Measurements from ENCODE around the gene IL31RA.

Gene IL31RA

GRCh38 chr5:55897905-55898304, 46.7 kb downstream of the IL31RA start:
- no peaks in the 10 kb centered on the region for H4K20me1 ChIP-seq (ENCODE audit: insufficient read depth, low read length)
- H3K9ac ChIP-seq (ENCODE audit: low read length) = no peak overlapping the region
- no peaks in the 10 kb centered on the region for H3K9me3 ChIP-seq (replicated peaks; ENCODE audit: insufficient read depth, low read length)
- no peaks in the 10 kb centered on the region for H3K27me3 ChIP-seq (replicated peaks; ENCODE audit: insufficient read depth, low read length)
- H3F3A ChIP-seq (ENCODE audit: insufficient read depth, low read length) = no peaks in the 10 kb centered on the region
- no peak for DNase-seq
- H3K79me2 ChIP-seq (ENCODE audit: low read length) = no peaks in the 10 kb centered on the region
- no peak overlapping the region for H3K4me2 ChIP-seq (ENCODE audit: low read depth, low read length)
- H2AFZ ChIP-seq (ENCODE audit: low read length) = no peak overlapping the region
- no peak overlapping the region for H3K4me3 ChIP-seq (ENCODE audit: low read length)
- no peak overlapping the region for H3K27ac ChIP-seq (ENCODE audit: low read length)
- no peak for TF ChIP-seq CTCF (IDR thresholded peaks at IDR 0.05; ENCODE audit: low read length)
- TF ChIP-seq EZH2 (optimal IDR thresholded peaks at IDR 0.05; ENCODE audit: low read depth, low read length) = no peak
- no peak for TF ChIP-seq EZH2phosphoT487 (IDR thresholded peaks at IDR 0.05; ENCODE audit: low read length)
- H3K9me2 ChIP-seq (replicated peaks; ENCODE audit: insufficient read depth, low read length) = no peaks in the 10 kb centered on the region
- H3K36me3 ChIP-seq (replicated peaks; ENCODE audit: insufficient read depth, low read length) = no peaks in the 10 kb centered on the region
- H3K4me1 ChIP-seq (ENCODE audit: low read length) = peaks cover 7% of the 10 kb centered on the region

- no peak overlapping the region for H2AFZ ChIP-seq (ENCODE audit: low read length)
- TF ChIP-seq EZH2phosphoT487 (IDR thresholded peaks at IDR 0.05; ENCODE audit: low read length) = no peak
- no peak for TF ChIP-seq CTCF (IDR thresholded peaks at IDR 0.05; ENCODE audit: low read length)
Measured at GRCh38 chr5:55899344-55899743, 48.2 kb downstream of the IL31RA start.

DNA sequence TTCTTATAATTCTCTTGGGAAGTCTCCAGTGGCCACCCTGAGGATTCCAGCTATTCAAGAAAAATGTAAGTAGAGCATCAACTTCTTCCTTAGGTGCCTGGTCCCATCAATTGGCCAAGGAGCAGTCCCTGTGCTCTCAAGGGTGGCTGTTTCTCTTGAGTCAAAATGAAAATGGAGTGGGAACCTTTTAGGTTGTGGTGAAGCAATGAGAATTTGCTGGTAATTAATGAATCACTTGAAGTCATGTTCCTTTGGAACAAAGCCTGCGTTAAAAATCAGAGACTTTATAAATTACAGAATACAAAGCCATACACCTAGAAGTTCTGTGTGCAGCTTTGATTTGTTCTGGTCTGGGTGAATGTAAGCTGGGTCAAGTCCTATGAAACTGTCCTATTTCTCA, 48.9 kb downstream of the IL31RA start:
- no peaks in the 10 kb centered on the region for H3F3A ChIP-seq (ENCODE audit: insufficient read depth, low read length)
- H3K36me3 ChIP-seq (replicated peaks; ENCODE audit: insufficient read depth, low read length) = no peaks in the 10 kb centered on the region
- H3K27me3 ChIP-seq (replicated peaks; ENCODE audit: insufficient read depth, low read length) = no peaks in the 10 kb centered on the region
- no peak overlapping the region for H3K4me3 ChIP-seq (ENCODE audit: low read length)
- TF ChIP-seq EZH2phosphoT487 (IDR thresholded peaks at IDR 0.05; ENCODE audit: low read length) = no peak
- no peak for TF ChIP-seq CTCF (IDR thresholded peaks at IDR 0.05; ENCODE audit: low read length)
- TF ChIP-seq EZH2 (optimal IDR thresholded peaks at IDR 0.05; ENCODE audit: low read depth, low read length) = no peak
- no peaks in the 10 kb centered on the region for H3K9me3 ChIP-seq (replicated peaks; ENCODE audit: insufficient read depth, low read length)
- H3K4me1 ChIP-seq (ENCODE audit: low read length) = no peaks in the 10 kb centered on the region
- H3K4me2 ChIP-seq (ENCODE audit: low read depth, low read length) = no peak overlapping the region
- no peaks in the 10 kb centered on the region for H3K79me2 ChIP-seq (ENCODE audit: low read length)
- H4K20me1 ChIP-seq (ENCODE audit: insufficient read depth, low read length) = no peaks in the 10 kb centered on the region
- H3K27ac ChIP-seq (ENCODE audit: low read length) = no peak overlapping the region
- H3K9ac ChIP-seq (ENCODE audit: low read length) = no peak overlapping the region
- H3K9me2 ChIP-seq (replicated peaks; ENCODE audit: insufficient read depth, low read length) = no peaks in the 10 kb centered on the region
- DNase-seq = no peak
- H2AFZ ChIP-seq (ENCODE audit: low read length) = no peak overlapping the region

More at GRCh38 chr5:55899344-55899743, 48.2 kb downstream of the IL31RA start:
- Histone ChIP-seq H3K4me3 (ENCODE audit: low read length) (no peak overlapping the region), H3K9me3 (replicated peaks; ENCODE audit: insufficient read depth, low read length) (no peaks in the 10 kb centered on the region), H3K27me3 (replicated peaks; ENCODE audit: insufficient read depth, low read length) (no peaks in the 10 kb centered on the region), H4K20me1 (ENCODE audit: insufficient read depth, low read length) (no peaks in the 10 kb centered on the region), H3K27ac (ENCODE audit: low read length) (no peak overlapping the region), H3K9ac (ENCODE audit: low read length) (no peak overlapping the region), H3K4me1 (ENCODE audit: low read length) (peaks cover 3% of the 10 kb centered on the region), H3K36me3 (replicated peaks; ENCODE audit: insufficient read depth, low read length) (no peaks in the 10 kb centered on the region), H3F3A (ENCODE audit: insufficient read depth, low read length) (no peaks in the 10 kb centered on the region), H3K4me2 (ENCODE audit: low read depth, low read length) (no peak overlapping the region), H3K79me2 (ENCODE audit: low read length) (no peaks in the 10 kb centered on the region), H3K9me2 (replicated peaks; ENCODE audit: insufficient read depth, low read length) (no peaks in the 10 kb centered on the region)
- no peak for DNase-seq

Data from MM.1S (cell line).